ENCODE measurements around the gene CD34.

GRCh38 chr1:207878939-207879338 is 32.0 kb downstream of the CD34 start:
- TF ChIP-seq CTCF (IDR thresholded peaks at IDR 0.05) = no peak
- no peak for TF ChIP-seq POLR2AphosphoS5 (IDR thresholded peaks at IDR 0.05)
- TF ChIP-seq POLR2A (IDR thresholded peaks at IDR 0.05) = no peak
